Testis (tissue), 3 donors: ENCODE measurements around the gene CTXND1. TPM values are rescaled to one million over a fixed set of nuclear protein-coding genes. Genes with fewer than 3 reads are reported as not detected.

Experiments
- DNase-seq: peaks from one replicate; pipeline ENCODE4 v3.0.0-alpha.2; 2019
- H3K27ac ChIP-seq, 2 donors: fragments of 200-600 bp; sonication (generic); one replicate each; pipeline ENCODE4 v1.5.1; 2019
- H3K27me3 ChIP-seq: fragments of 200-600 bp; sonication (generic); one replicate; pipeline ENCODE4 v1.5.1; 2019
- H3K36me3 ChIP-seq: fragments of 200-600 bp; sonication (generic); one replicate; pipeline ENCODE4 v1.5.1; 2017; ENCODE audit warnings: low read depth; ENCODE audit errors: missing control alignments
- H3K4me1 ChIP-seq: fragments of 200-600 bp; sonication (generic); one replicate; pipeline ENCODE4 v1.5.1; 2019
- H3K4me3 ChIP-seq, 2 donors: fragments of 200-600 bp; sonication (generic); one replicate each; pipeline ENCODE4 v1.5.1; 2017 to 2019
- H3K9me3 ChIP-seq: fragments of 200-600 bp; sonication (generic); one replicate; pipeline ENCODE4 v1.5.1; 2017
- POLR2A ChIP-seq: fragments of 450-650 bp; IDR thresholded peaks from one replicate; pipeline ENCODE4 v1.6.1; 2017; ENCODE audit warnings: antibody characterized with exemption, mild to moderate bottlenecking, moderate library complexity
- WGBS, 2 donors: methylation state at CpG; one replicate each; pipeline ENCODE4 v1.1.5; 2018; 5-methylcytosine and 5-hydroxymethylcytosine counted together
- intact Hi-C: fragments of 100-400 bp; cut with DNase I; formaldehyde crosslinking; loops from one replicate; pipeline ENCODE4 v1.15.1; 2023; ENCODE audit warnings: low total_unique reads
- polyA plus RNA-seq: library from polyadenylated mRNA; stranded (reverse); fragments of 350-450 nt; fragmentation: Illumina TruSeq; extraction: RNeasy Lipid Tissue Mini Kit (QIAGEN cat#74804); gene quantifications from one replicate; pipeline ENCODE4 v1.2.3, GENCODE V29; 2014; ENCODE audit warnings: low read depth, low replicate concordance; ENCODE audit not compliant: insufficient read depth
- total RNA-seq, 2 donors: library from RNA; depleted of rRNA; stranded (reverse); fragments of >200 nt; gene quantifications; one replicate each; pipeline ENCODE4 v1.2.3, GENCODE V29; 2016
- TF ChIP-seq, protein P1 (sequence below), 3 experiments: fragments of 450-650 bp in 2 of 3; fragments of 200-600 bp in 1 of 3; sonication (generic) in 1 of 3; IDR thresholded peaks; one replicate each; pipeline ENCODE4 v1.5.1; 2016 to 2019; ENCODE audit warnings: antibody characterized with exemption in 3 of 3, mild to moderate bottlenecking in 2 of 3, moderate library complexity in 1 of 3

CTXND1 gene
- total and polyA plus RNA-seq, 3 donors from 2014 or later = 0.06 to 1.6 TPM; not detected in 1

DNA sequence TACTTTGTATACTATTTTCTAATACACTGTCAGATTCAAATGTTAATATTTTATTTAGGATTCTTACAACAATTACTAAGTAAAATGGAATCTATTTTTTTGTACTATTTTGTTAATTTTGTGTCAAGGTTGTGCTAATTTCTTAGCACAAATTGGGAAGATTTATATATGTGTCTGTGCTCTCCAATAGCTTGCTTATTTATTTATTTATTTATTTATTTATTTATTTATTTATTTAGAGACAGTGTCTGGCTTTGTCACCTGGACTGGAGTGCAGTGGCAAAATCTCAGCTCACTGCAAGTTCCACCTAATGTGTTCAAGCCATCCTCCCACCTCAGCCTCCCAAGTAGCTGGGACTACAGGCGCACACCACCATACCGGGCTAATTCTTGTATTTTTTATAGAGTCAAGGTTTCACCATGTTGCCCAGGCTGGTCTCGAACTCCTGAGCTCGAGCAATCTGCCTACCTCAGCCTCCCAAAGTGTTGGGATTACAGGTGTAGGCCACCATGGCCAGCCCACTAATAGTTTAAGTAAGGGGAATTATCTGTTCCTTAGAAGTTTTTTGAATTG is 34.6 kb downstream of the CTXND1 start:
- Histone ChIP-seq H3K4me1 (no peaks in the 10 kb centered on the region), H3K4me3 (no peak overlapping the region), H3K27ac (no peak overlapping the region), H3K27me3 (no peaks in the 10 kb centered on the region), H3K9me3 (no peaks in the 10 kb centered on the region), H3K36me3 (no peaks in the 10 kb centered on the region)
- TF ChIP-seq, protein P1, sequence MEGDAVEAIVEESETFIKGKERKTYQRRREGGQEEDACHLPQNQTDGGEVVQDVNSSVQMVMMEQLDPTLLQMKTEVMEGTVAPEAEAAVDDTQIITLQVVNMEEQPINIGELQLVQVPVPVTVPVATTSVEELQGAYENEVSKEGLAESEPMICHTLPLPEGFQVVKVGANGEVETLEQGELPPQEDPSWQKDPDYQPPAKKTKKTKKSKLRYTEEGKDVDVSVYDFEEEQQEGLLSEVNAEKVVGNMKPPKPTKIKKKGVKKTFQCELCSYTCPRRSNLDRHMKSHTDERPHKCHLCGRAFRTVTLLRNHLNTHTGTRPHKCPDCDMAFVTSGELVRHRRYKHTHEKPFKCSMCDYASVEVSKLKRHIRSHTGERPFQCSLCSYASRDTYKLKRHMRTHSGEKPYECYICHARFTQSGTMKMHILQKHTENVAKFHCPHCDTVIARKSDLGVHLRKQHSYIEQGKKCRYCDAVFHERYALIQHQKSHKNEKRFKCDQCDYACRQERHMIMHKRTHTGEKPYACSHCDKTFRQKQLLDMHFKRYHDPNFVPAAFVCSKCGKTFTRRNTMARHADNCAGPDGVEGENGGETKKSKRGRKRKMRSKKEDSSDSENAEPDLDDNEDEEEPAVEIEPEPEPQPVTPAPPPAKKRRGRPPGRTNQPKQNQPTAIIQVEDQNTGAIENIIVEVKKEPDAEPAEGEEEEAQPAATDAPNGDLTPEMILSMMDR (IDR thresholded peaks at IDR 0.05) = no peak
- TF ChIP-seq POLR2A = no peak
- WGBS, 2 donors = 93% methylated on average over 4 of the region's 4 CpGs
- no peak for DNase-seq
- intact Hi-C loops = no loop called here

DNA sequence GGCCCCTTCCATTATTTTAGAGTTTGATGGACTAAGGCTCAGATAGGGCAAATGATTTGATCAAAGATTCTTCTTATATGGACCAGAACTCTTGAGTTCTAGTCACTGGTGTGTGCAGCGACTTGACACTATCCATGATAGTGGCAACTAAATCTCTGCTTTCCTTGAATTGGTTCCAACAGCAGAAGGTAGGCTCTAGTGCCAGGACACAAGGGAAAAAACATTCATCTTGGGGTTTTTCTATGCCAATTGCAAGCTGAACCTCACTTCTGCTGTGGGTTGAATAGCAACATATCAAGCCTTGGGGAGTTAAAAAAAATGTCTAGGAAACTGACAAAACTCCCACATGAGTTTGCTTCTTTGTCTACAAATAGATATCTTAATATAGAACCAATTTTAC is 35.1 kb downstream of the CTXND1 start:
- Histone ChIP-seq H3K27me3 (no peaks in the 10 kb centered on the region), H3K36me3 (no peaks in the 10 kb centered on the region), H3K27ac (no peak overlapping the region), H3K4me3 (no peak overlapping the region), H3K4me1 (no peaks in the 10 kb centered on the region), H3K9me3 (no peaks in the 10 kb centered on the region)
- intact Hi-C loops = no loop called here
- TF ChIP-seq POLR2A = no peak
- TF ChIP-seq, protein P1 (IDR thresholded peaks at IDR 0.05) = no peak
- DNase-seq = no peak
- 100% methylated on average over 1 of the region's 1 CpG for WGBS, 2 donors

DNA sequence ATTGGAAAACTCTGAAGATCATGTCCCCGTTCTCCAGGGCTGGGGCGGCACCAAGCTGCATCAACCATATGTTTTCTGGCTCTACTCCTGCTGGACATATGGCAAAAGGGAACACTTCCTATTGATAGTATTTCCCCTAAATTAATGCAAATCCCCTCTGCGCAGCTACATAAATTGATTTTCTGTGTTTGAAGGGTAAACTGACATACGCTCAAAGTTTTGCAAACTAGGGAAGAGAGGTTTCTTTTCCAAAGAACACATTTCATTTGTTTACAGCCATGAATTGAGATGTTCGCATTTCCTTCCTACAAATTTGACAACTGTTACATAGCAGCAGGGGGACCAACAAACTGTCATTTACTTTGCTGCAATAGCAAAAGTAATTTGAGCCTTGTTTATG is 35.9 kb downstream of the CTXND1 start:
- intact Hi-C loops = no loop called here
- no peaks in the 10 kb centered on the region for H3K36me3 ChIP-seq
- no peak overlapping the region for H3K27ac ChIP-seq
- 91 to 93% methylated on average over 5 of the region's 5 CpGs for WGBS, 2 donors
- TF ChIP-seq POLR2A = no peak
- TF ChIP-seq, protein P1 (IDR thresholded peaks at IDR 0.05) = no peak
- DNase-seq = no peak
- H3K4me3 ChIP-seq = no peak overlapping the region
- no peaks in the 10 kb centered on the region for H3K27me3 ChIP-seq
- no peaks in the 10 kb centered on the region for H3K9me3 ChIP-seq
- H3K4me1 ChIP-seq = no peaks in the 10 kb centered on the region

DNA sequence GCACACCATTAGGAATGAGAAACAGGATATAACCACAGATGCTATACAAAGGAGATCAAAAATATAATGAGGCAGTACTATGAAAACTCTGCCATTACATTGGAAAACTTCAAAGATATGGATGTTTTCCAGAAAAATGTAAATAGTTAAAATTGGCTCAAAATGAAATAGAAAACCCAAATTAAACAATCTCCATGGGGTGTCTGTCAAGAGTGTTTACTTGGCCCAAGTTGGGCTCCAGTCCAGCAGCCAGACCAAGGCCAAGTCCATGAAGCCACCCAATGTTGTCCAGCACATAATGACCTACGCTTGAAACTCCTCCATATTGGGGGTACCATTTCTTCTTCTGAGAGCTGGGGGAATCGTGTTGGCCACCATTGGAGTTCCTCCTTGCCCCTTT is 37.1 kb downstream of the CTXND1 start:
- 88 to 92% methylated on average over 2 of the region's 2 CpGs for WGBS, 2 donors
- intact Hi-C loops = no loop called here

More for the DNA sequence above, 37.1 kb downstream of the CTXND1 start:
- H3K9me3 ChIP-seq = no peaks in the 10 kb centered on the region
- H3K27ac ChIP-seq = no peak overlapping the region
- DNase-seq = no peak
- H3K36me3 ChIP-seq = no peaks in the 10 kb centered on the region
- no peak overlapping the region for H3K4me3 ChIP-seq
- H3K27me3 ChIP-seq = no peaks in the 10 kb centered on the region
- TF ChIP-seq, protein P1 (IDR thresholded peaks at IDR 0.05) = no peak
- no peak for TF ChIP-seq POLR2A
- H3K4me1 ChIP-seq = no peaks in the 10 kb centered on the region
